Measurements from ENCODE around the gene CDHR3. TPM values are rescaled to one million over a fixed set of nuclear protein-coding genes. Genes with fewer than 3 reads are reported as not detected.

CDHR3 gene
- total RNA-seq, 1 donor from 2014 or later = 5.7 TPM

DNA sequence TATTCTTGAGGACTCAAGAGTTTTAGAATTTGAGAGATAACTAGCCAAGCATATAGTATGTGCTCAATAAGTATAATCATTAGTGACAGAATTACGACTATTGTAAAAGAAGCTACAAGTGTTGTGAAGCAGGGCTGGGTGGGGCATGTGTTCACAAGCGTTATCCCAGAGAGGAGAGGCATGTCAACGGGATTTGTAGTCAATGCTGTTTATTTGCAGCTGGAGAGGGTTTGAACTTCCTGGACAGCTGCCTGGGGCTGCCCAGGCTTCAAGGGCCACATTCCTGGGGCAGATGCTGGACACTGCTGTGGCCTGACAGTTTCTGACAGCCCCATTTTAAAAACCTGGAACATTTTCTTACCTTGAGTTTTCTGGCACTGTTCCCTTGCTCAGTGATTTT lies 36.9 kb upstream of the CDHR3 start:
- Histone ChIP-seq H3K4me1 (no peaks in the 10 kb centered on the region), H3K9me3 (peaks cover 0 to 8% of the 10 kb centered on the region in 2 donors), H3K27ac (no peak overlapping the region), H3K4me3 (no peak overlapping the region), H3K36me3 (peaks cover 0 to 11% of the 10 kb centered on the region in 2 donors), H3K27me3 (no peaks in the 10 kb centered on the region)
- no peak for DNase-seq (ENCODE audit: low spot score in 2 of 2)
- intact Hi-C loops (cut with DNase I) = no loop called here
- no peak for TF ChIP-seq CTCF (IDR thresholded peaks at IDR 0.05)

- H3K4me3 ChIP-seq = no peak overlapping the region
- DNase-seq (ENCODE audit: low spot score in 2 of 2) = no peak
- H3K36me3 ChIP-seq = no peaks in the 10 kb centered on the region
- no peaks in the 10 kb centered on the region for H3K9me3 ChIP-seq
- H3K27ac ChIP-seq = no peak overlapping the region
- intact Hi-C loops (cut with DNase I) = no loop called here
- H3K27me3 ChIP-seq = no peaks in the 10 kb centered on the region
- peaks cover 0 to 3% of the 10 kb centered on the region in 2 donors for H3K4me1 ChIP-seq
- TF ChIP-seq CTCF (IDR thresholded peaks at IDR 0.05) = no peak
These were observed 31.9 kb upstream of the CDHR3 start for GRCh38 chr7:105931179-105931578.

DNA sequence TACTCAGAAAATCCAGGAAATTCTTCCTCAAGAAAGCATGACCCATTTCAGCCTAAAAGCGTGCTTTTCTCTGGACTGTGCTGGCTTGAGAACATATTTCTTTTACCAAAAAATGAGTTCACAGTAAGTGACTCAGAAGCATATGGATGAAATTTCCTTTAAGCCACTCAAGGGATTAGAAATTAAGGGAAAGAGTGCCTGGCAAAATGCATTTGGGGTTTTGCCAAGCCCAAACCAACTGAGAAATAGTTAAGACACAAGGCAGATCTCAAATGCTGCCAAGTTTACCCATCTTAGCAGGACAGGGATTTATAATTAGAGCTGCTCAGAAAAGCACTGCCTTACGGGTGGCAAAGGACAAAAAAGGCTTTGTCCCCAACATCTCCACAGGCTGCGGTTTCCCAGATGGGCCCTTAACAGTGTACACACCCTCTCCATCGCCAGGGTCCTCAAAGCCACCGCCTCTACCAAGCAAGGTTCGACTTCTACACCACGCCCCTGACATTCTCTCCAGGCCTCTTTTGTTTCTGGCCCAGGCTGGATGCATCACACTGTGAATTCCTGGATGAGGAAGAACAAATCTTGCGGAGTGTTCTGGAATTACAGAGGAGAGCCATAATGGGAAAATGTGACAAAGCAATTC lies 30.1 kb upstream of the CDHR3 start:
- DNase-seq (ENCODE audit: low spot score in 2 of 2) = peak in 1 of 2 donors; percentile 69
- Histone ChIP-seq H3K27ac (peak overlapping the region in 1 of 2 donors; percentile 33), H3K9me3 (no peaks in the 10 kb centered on the region), H3K36me3 (no peaks in the 10 kb centered on the region), H3K4me1 (peaks cover 0 to 3% of the 10 kb centered on the region in 2 donors), H3K4me3 (no peak overlapping the region), H3K27me3 (no peaks in the 10 kb centered on the region)
- intact Hi-C loops (cut with DNase I) = no loop called here
- no peak for TF ChIP-seq CTCF (IDR thresholded peaks at IDR 0.05)

GRCh38 chr7:105934572-105935185 lies 28.4 kb upstream of the CDHR3 start:
- Histone ChIP-seq H3K9me3 (no peaks in the 10 kb centered on the region), H3K4me1 (peaks cover 0 to 3% of the 10 kb centered on the region in 2 donors), H3K27ac (no peak overlapping the region), H3K4me3 (no peak overlapping the region), H3K27me3 (no peaks in the 10 kb centered on the region), H3K36me3 (no peaks in the 10 kb centered on the region)
- intact Hi-C loops (cut with DNase I) = no loop called here
- no peak for DNase-seq (ENCODE audit: low spot score in 2 of 2)
- no peak for TF ChIP-seq CTCF (IDR thresholded peaks at IDR 0.05)

GRCh38 chr7:105935250-105935649 lies 27.8 kb upstream of the CDHR3 start:
- no peak for TF ChIP-seq CTCF (IDR thresholded peaks at IDR 0.05)
- intact Hi-C loops (cut with DNase I) = no loop called here
- no peak overlapping the region for H3K27ac ChIP-seq

More at GRCh38 chr7:105935250-105935649, 27.8 kb upstream of the CDHR3 start:
- H3K4me1 ChIP-seq = peaks cover 0 to 3% of the 10 kb centered on the region in 2 donors
- no peak overlapping the region for H3K4me3 ChIP-seq
- H3K27me3 ChIP-seq = no peaks in the 10 kb centered on the region
- H3K9me3 ChIP-seq = no peaks in the 10 kb centered on the region
- H3K36me3 ChIP-seq = no peaks in the 10 kb centered on the region
- no peak for DNase-seq (ENCODE audit: low spot score in 2 of 2)
